Suprapubic skin (tissue), 4 donors: ENCODE measurements around the gene USP32.

Source experiments
- CTCF ChIP-seq, 2 donors: fragments of 200-600 bp in 1 of 2; fragments of 450-650 bp in 1 of 2; sonication (generic) in 1 of 2; IDR thresholded peaks; one replicate each; pipeline ENCODE4 v1.5.1; 2016 to 2019; ENCODE audit warnings: antibody characterized with exemption in 2 of 2, mild to moderate bottlenecking in 1 of 2, moderate library complexity in 1 of 2
- EP300 ChIP-seq: sonication (generic); formaldehyde crosslinking; IDR thresholded peaks from one replicate; pipeline ENCODE4 v1.6.1; 2017; ENCODE audit warnings: antibody characterized with exemption
- POLR2A ChIP-seq, 2 donors: fragments of 450-650 bp; IDR thresholded peaks; one replicate each; pipeline ENCODE4 v1.6.1; 2017; ENCODE audit warnings: antibody characterized with exemption in 2 of 2, mild to moderate bottlenecking in 2 of 2, moderate library complexity in 2 of 2
- POLR2AphosphoS5 ChIP-seq, 3 donors: sonication (generic); formaldehyde crosslinking; IDR thresholded peaks; one replicate each; pipeline ENCODE4 v1.6.1; 2017; ENCODE audit warnings: antibody characterized with exemption in 3 of 3

- TF ChIP-seq CTCF (IDR thresholded peaks at IDR 0.05) = no peak
- TF ChIP-seq EP300 = no peak
- TF ChIP-seq POLR2A (IDR thresholded peaks at IDR 0.05) = no peak
- TF ChIP-seq POLR2AphosphoS5 (IDR thresholded peaks at IDR 0.05) = no peak
These were observed 77.5 kb downstream of the USP32 start for GRCh38 chr17:60314423-60314822.
